Stimulated activated CD8-positive, alpha-beta memory T cell treated with anti-CD3 and anti-CD28 coated beads, Interleukin-4, amount 100 ng/mL, for 48 hours (primary cell): ENCODE results near the gene MAD1L1.

Experiments
- DNase-seq: peaks from one replicate; pipeline ENCODE4 v3.0.0-alpha.2; 2020

Gene MAD1L1

DNA sequence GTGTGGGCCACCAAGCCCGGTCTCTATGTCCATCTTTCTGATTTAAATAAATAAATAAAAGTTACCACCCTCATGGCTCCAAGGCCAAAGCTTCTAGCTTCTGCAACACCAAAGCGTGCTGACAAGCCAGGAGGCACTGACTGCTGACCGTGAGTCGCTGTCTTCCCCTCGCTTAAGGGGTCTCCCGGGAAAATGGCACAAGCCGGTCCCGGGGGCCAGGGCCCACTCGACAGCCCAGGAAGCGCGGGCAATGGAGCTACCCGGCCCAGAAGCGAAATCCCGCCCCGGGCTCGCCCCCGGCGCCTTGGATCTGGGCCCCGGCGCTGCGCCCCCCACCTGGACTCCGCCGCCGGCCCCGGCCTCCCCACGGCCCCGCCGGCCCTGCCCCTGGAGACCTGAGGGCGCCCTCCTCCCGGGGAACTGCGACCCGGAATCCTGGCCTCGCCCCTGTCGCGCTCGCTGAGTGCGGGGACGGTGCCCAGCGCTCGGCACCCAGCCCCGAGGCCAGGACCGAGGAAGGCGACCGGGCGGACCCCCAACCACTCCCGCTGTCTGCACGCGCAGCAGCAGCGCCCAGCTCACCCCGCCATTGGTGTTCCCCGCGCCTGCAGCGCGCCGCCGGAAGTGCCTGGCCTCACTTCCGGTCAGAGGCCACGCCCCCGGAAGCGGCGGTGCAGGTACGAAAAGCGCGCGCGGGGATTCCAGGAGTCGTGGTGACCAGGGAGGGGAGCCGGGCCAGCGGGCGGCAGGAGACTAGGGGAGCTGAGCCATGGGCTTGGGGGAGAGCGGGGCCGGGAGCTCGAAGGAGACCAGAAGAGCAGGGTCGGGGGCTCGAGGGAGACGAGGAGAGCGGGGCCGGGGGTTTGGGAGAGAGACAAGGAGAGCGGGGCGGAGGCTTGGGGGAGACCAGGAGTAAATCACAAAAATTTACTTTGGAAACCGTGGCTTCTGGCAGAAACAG lies 9.1 kb upstream of the MAD1L1 start, which contains the start of the genes MRM2 and NUDT1:
MRM2 (minus strand) TSS at position 626 of the 961 bp plus-strand sequence; CDS start at position 590, 36 bp downstream.
NUDT1 (plus strand) TSS at position 647 of the 961 bp plus-strand sequence. CDS start 2,349 bp downstream, outside the sequence.
- DNase-seq: peak; percentile 88

- no peak for DNase-seq
These were observed 6.5 kb upstream of the MAD1L1 start for GRCh38 chr7:2239242-2239641.

GRCh38 chr7:2237109-2237602 lies 4.4 kb upstream of the MAD1L1 start:
- no peak for DNase-seq

DNA sequence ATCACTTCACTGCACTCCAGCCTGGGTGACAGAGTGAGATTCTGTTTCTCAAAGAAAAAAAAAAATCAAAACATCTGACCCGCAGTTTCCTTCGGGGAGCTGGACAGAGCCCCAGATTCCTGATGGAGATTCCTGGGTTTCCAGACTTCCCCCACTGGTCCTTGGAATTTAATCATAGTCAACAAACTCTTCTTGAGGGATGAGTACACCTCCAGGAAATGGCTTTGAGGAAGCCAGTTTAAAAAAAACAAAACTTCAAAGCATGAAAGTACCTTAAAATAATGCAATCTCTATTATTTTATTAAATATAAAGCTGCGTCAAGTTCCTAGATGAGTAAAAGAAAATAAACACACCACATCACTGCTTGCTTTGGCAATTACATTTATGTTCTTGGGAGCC lies 1.2 kb upstream of the MAD1L1 start:
- DNase-seq: no peak

- DNase-seq: peak; percentile 39
These were observed 566 bp downstream of the MAD1L1 start for GRCh38 chr7:2231992-2232765.

GRCh38 chr7:2230882-2231281 lies 1.9 kb downstream of the MAD1L1 start:
- DNase-seq: no peak

DNA sequence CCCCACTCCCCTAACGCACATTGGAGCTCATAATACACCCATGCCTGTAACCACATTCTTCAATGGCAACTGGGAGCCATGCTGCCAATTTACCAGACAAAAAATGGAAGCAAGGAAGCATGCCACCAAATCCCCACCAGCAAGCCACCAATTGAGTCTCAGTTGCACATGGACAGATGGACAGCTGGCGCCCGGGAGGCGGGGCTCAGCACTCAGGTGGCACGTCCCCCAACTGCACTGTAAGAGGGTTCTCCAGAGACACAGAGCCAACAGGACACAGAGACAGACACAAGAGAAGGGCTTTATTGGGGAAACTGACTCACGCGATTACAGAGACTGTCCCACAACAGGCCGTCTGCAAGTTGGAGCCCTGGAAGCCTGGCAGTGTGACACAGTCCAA lies 2.5 kb downstream of the MAD1L1 start:
- no peak for DNase-seq

GRCh38 chr7:2229467-2229866 lies 3.3 kb downstream of the MAD1L1 start:
- DNase-seq: no peak

DNA sequence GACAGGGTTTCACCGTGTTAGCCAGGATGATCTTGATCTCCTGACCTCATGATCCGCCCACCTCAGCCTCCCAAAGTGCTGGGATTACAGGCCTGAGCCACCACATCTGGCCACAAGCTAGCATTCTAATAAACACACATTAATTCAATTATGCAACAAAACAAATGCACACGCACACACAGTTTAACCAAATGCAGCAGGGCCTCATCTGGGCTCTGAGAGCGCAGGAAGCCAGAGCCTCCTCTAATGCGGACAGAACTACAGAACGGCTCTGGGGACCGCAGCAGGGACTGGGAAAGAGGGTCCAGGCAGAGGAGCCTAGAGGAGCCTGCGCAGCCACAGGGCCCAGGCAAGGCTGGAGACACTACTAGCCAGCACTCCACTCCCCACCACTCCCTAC lies 3.8 kb downstream of the MAD1L1 start:
- no peak for DNase-seq

DNA sequence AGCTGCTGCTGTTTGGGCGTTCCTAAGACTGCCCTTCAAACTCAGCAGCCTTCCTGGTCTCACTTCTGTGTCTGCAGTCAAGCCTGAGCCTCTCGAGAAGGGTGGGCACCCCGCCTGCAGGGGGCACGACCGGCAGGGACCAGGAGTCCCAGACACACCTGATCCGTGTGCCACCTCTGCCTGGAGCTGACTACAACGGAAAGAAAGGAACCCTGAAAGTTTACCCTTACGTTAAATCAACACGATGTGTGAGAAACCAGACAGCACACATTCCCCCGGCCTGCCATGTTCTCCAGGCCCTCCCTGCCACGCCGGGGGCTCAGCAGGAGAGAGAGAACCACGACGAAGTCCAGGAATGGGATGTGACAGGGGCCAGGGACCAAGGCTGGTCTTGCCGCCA lies 5.0 kb downstream of the MAD1L1 start:
- DNase-seq: no peak

DNA sequence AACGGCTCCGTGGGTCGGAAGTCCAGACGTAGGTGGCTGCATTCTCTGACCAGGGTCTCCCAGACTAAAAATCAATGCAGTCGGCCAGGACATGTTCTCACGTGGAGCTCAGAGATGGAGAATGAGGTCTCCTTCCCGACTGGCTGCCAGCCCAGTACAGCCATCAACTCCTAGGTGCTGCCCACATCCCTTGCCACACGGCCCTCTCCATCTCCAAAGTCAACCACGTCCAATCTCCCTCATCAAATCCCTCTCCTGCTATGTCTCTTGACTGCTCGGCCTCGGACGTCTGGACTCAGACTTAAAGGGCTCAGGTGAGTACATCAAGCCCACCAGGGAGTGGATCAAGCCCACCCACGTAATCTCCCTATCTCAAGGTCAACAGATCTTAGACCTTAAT lies 6.9 kb downstream of the MAD1L1 start:
- no peak for DNase-seq

DNA sequence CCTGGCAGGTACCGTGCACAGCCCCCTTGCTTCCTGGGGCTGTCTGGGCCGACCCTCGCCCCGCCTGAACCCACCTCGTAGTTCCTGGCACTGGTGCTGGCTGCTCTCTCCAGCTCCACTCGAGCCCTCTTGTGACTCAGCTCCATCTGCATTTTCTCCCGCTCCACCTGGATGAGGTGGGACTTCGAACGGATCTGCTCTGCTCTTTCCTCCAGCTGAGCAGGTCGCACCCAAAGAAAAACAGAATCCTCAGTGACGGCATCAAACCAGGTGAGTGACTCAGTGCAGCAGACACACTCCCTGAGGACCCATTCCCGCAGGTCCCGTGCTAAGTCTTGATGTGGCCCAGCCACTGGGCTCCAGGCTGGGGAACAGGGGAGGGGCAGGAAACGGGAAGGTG lies 7.4 kb downstream of the MAD1L1 start:
- no peak for DNase-seq

DNA sequence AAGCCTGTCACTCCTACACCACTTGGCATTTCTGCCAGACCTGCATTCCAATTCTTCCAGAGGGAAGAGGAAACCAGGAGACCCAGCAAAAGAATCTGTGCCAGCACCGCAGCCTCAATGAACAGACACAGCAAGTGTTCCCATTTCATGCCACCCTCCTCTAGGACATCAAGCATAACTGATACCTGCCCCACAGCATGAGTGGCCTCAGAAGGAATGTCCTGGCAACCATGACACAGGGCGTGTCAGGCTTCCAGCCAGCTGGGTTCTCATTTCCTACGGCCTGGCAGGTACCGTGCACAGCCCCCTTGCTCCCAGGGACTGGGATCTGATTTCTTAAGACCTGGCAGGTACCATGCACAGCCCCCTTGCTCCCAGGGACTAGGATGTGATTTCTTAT lies 7.8 kb downstream of the MAD1L1 start:
- DNase-seq: no peak

DNA sequence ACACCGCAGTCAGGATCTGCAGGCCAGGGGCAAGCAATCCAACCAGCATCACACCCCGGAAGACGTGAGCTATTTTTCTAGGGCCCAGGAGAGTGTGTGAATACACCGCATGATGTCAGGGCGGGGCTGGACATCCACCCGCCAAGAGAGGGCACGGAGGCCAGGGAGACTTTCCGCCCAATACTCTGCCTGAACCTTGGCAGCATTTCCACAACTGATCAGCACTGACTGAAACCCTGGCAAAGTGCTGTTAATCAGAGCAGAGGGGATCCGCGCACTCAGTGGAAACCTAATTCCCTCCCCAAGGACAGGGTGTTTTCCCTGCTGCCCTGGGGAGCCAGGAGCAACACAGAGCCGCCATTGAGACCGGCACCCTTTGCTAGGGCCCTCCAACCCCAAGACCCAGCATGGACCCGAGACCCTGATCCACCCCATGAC lies 8.2 kb downstream of the MAD1L1 start:
- DNase-seq: no peak

- DNase-seq: no peak
These were observed 9.4 kb downstream of the MAD1L1 start for GRCh38 chr7:2223321-2223720.

- DNase-seq: no peak
These were observed 10.2 kb downstream of the MAD1L1 start for GRCh38 chr7:2222516-2222915.

DNA sequence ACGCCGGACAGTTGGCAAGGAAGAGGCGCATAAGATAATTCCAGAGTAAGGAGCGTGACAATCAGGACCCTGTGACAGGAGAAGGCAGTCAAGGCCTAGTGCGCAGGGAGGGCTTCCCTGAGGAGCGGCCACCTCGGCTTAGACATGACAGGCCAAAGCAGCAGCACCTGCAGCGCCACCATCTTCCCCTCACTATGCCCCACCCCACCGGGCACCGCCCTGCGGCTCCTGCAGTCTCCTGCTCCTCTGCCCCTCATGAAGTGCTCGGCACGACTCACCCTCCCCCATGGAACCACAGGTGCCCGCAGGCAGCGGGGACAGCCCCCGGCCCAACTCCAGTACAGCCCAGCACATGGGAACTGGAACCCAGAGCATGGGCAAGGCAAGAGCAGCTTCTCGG lies 11.8 kb downstream of the MAD1L1 start:
- DNase-seq: no peak

- no peak for DNase-seq
These were observed 12.2 kb downstream of the MAD1L1 start for GRCh38 chr7:2220506-2220905.

DNA sequence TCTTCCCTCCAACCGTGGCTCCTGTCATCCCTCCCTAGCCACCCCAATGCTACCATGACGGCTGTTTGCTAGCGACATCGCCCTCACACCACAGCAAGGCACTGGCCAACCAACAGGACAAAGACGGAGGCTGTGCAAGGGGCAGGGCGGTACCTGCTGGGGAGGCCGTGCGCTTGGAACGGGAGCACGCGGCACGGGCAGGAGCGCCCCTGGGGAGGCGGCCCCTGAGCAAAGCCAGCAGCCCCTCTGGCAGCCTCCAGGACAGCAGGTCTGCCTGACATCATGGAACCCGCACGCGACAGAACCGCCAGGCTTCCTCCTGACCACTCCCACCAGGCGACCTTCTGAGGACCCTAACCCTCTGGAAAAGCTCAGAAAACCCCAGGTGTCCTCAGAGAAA lies 12.7 kb downstream of the MAD1L1 start:
- DNase-seq: no peak

DNA sequence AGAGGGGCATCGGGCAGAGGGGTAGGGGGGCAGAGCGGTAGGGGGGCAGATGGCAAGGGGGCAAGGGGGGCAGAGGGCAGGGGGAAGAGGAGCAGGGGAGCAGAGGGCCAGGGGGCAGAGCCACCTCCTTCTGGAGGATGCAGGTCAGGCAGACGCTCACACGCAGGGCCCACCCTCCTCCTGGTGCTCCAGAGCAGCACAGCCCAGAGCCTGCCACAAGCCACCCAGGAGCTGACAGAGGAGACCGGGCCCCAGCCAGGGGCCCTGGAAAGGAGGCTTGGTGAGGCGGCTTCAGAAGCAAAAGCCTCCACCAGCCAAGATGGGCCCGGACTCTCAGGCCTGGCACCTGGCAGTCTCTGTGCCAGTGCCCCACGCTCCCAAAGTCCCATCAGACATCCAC lies 13.1 kb downstream of the MAD1L1 start:
- no peak for DNase-seq

GRCh38 chr7:2219136-2219535 lies 13.6 kb downstream of the MAD1L1 start:
- no peak for DNase-seq

DNA sequence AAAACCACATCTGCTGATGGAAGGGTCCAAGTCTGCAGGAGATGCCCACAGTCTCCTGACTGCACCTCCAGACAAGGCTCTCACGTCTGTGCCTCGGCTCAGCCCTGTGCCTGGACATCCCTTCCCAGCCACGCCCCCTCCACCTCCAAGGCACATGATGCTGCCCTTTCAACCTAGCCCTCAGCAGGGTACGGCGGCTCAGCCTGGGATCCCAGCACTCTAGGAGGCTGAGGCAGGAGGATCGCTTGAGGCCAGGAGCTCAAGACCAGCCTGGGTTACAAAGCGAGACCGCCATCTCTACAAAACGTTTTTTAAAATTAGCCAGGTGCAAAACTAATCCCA lies 14.3 kb downstream of the MAD1L1 start:
- DNase-seq: no peak

- DNase-seq: no peak
These were observed 14.9 kb downstream of the MAD1L1 start for GRCh38 chr7:2217716-2218443.
